ENCODE measurements around the gene TYW5.
A peak's percentile ranks its signal among the peaks of the same experiment; 100 is the strongest.

The TYW5 gene

DNA sequence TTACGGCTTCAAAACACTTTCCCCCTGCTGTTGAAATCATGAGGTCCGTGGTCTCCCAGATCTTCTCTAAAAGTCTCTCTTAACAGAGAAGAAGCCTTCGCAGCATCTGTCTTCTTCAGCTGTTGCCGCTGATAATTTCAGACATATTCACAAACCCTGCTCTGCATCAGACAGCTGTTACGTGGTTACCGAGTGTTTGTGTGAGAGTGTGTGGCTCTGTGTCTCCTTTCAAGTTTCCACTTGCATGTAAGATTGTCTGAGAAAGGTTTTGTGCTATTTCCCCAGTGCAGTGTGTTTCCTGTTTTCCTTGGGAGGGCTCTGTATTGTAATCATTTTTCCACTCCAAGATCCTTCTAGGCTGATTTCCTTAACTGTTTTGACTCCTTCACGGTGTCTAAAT lies 32.9 kb upstream of the TYW5 start:
- no peak for FAIRE-seq
- DNase-seq (ENCODE audit: insufficient read length, low spot score): no peak
- TF ChIP-seq POLR2A (IDR thresholded peaks at IDR 0.05; ENCODE audit: low read depth, low read length) (no peak), SPI1 (IDR thresholded peaks at IDR 0.05; ENCODE audit: low read depth, low read length) (no peak), TAF1 (IDR thresholded peaks at IDR 0.05; ENCODE audit: low read depth, low read length) (no peak), PAX5 (IDR thresholded peaks at IDR 0.05; ENCODE audit: insufficient read depth, low read length, severe bottlenecking) (no peak), POU2F2 (IDR thresholded peaks at IDR 0.05; ENCODE audit: low read depth, low read length) (no peak), POLR2AphosphoS5 (IDR thresholded peaks at IDR 0.05; ENCODE audit: low read depth, low read length) (no peak)

DNA sequence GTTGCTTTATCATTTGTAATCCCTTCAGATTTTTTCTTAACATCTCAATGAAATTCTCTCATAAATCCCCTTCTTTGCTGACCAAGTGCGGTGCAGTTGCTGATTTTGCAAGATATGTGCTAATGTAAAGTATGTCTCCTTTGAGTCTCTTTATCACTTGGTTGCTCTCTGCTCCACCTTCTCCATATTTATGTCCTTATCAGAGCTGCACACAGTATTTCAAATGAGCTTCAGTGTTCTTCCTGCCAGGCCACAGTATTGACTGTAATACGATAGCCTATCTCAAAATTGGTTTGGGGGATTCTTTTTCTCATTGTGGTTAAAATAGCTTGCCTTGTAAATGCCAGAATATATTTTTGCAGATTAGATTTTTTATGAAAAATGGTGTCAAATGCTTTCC lies 32.3 kb upstream of the TYW5 start:
- no peak for TF ChIP-seq POLR2A (IDR thresholded peaks at IDR 0.05; ENCODE audit: low read depth, low read length)
- no peak for TF ChIP-seq TAF1 (IDR thresholded peaks at IDR 0.05; ENCODE audit: low read depth, low read length)
- no peak for TF ChIP-seq POU2F2 (IDR thresholded peaks at IDR 0.05; ENCODE audit: low read depth, low read length)
- no peak for TF ChIP-seq SPI1 (IDR thresholded peaks at IDR 0.05; ENCODE audit: low read depth, low read length)
- TF ChIP-seq POLR2AphosphoS5 (IDR thresholded peaks at IDR 0.05; ENCODE audit: low read depth, low read length): no peak
- TF ChIP-seq PAX5 (IDR thresholded peaks at IDR 0.05; ENCODE audit: insufficient read depth, low read length, severe bottlenecking): no peak
- no peak for FAIRE-seq
- DNase-seq (ENCODE audit: insufficient read length, low spot score): no peak

DNA sequence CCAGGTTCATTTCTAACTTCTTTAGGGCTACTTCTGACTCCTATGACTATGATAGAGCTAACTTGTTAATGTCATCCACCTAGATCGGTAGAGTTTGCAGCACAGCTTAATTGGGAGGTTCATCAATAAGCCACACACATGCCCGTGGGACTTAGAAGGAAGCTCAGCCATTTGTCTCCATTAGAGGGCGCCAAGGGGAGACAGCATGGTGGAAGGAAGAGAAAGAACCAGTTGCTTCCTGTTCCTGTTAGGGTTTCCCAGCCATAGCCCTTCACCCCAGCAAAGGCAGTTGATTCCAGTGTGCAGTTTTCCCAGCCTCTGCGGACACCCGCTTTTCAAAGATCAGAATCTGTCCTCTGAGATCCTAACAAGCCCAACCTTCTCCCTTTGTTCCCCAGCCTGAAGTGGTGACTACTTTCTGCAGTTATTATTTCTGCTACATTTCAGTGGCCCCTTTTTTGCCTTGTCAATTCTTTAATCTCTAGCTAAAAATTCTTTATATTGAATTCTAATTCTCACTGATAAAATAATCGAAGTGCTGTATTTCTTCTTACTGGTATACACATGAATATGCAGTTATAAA lies 30.4 kb upstream of the TYW5 start:
- DNase-seq (ENCODE audit: insufficient read length, low spot score): peak; percentile 13
- TF ChIP-seq PAX5 (IDR thresholded peaks at IDR 0.05; ENCODE audit: insufficient read depth, low read length, severe bottlenecking) (no peak), TAF1 (IDR thresholded peaks at IDR 0.05; ENCODE audit: low read depth, low read length) (no peak), POLR2A (IDR thresholded peaks at IDR 0.05; ENCODE audit: low read depth, low read length) (no peak), SPI1 (IDR thresholded peaks at IDR 0.05; ENCODE audit: low read depth, low read length) (no peak), POU2F2 (IDR thresholded peaks at IDR 0.05; ENCODE audit: low read depth, low read length) (no peak)
- no peak for FAIRE-seq

DNA sequence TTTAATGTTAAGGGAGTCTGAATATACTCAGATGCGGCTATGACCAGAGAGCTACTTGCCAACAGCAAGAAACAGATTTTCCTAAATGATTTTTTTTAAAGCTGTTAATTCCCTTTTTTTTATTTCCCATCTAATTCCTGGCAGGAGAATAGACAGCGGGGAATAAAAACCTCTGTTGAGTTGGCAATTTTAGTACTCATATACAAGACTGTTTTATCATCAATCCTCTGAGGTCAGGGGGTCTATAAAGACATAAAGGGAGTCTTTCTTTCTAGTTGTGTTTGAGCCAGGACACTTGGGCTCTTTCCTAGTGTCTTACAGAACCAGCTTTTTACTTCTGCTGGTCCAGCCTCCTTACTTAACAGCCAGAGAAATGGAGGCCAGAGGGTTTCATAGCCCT lies 29.5 kb upstream of the TYW5 start:
- TF ChIP-seq POLR2AphosphoS5 (IDR thresholded peaks at IDR 0.05; ENCODE audit: low read depth, low read length) (no peak), POU2F2 (IDR thresholded peaks at IDR 0.05; ENCODE audit: low read depth, low read length) (no peak), SPI1 (IDR thresholded peaks at IDR 0.05; ENCODE audit: low read depth, low read length) (no peak)
- FAIRE-seq (no peak), DNase-seq (ENCODE audit: insufficient read length, low spot score) (no peak)

DNA sequence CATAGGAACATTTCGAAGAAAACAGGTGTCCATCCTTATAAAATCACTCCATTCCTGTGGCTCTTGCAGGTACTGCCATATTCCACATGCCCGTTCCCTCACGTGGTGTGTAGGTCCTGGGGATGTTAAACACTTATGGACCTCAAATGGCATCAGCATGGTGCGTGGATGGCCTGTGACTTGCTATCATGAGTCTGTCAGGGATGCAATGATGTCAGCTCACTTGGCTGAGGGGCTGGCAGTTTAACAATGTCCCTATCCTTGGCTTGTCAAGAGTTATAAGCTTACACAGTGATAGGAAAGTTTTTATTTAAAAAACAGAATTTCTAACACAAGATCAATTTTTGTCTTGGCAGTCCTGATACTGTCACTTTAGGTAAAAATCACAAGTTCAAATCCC lies 28.9 kb upstream of the TYW5 start:
- TF ChIP-seq TAF1 (IDR thresholded peaks at IDR 0.05; ENCODE audit: low read depth, low read length) (no peak), POLR2AphosphoS5 (IDR thresholded peaks at IDR 0.05; ENCODE audit: low read depth, low read length) (no peak), POLR2A (IDR thresholded peaks at IDR 0.05; ENCODE audit: low read depth, low read length) (no peak), SPI1 (IDR thresholded peaks at IDR 0.05; ENCODE audit: low read depth, low read length) (no peak), POU2F2 (IDR thresholded peaks at IDR 0.05; ENCODE audit: low read depth, low read length) (no peak), PAX5 (IDR thresholded peaks at IDR 0.05; ENCODE audit: insufficient read depth, low read length, severe bottlenecking) (no peak)
- no peak for DNase-seq (ENCODE audit: insufficient read length, low spot score)
- FAIRE-seq: no peak

DNA sequence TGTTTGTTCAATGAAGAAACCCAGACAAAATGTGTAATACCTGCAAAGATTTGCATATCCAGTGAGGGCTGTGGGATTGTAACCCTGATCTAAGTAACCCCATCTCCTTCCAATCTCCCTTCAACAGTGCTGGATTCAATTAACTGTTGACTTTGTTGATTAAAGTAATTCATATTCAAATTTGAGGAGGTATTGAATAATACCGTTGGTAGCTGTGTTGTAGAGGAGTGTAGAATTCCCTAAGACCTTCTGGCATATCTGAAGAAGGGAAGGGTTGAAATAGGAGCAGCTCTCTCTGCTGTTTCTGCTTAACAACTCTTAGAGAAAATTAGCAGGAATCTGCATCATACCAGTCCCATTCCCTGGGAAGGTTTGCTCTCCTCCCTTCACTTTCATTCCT lies 28.2 kb upstream of the TYW5 start:
- DNase-seq (ENCODE audit: insufficient read length, low spot score) (no peak), FAIRE-seq (no peak)
- TF ChIP-seq POU2F2 (IDR thresholded peaks at IDR 0.05; ENCODE audit: low read depth, low read length) (no peak), TAF1 (IDR thresholded peaks at IDR 0.05; ENCODE audit: low read depth, low read length) (no peak), POLR2AphosphoS5 (IDR thresholded peaks at IDR 0.05; ENCODE audit: low read depth, low read length) (no peak), POLR2A (IDR thresholded peaks at IDR 0.05; ENCODE audit: low read depth, low read length) (no peak), PAX5 (IDR thresholded peaks at IDR 0.05; ENCODE audit: insufficient read depth, low read length, severe bottlenecking) (no peak), SPI1 (IDR thresholded peaks at IDR 0.05; ENCODE audit: low read depth, low read length) (no peak)

DNA sequence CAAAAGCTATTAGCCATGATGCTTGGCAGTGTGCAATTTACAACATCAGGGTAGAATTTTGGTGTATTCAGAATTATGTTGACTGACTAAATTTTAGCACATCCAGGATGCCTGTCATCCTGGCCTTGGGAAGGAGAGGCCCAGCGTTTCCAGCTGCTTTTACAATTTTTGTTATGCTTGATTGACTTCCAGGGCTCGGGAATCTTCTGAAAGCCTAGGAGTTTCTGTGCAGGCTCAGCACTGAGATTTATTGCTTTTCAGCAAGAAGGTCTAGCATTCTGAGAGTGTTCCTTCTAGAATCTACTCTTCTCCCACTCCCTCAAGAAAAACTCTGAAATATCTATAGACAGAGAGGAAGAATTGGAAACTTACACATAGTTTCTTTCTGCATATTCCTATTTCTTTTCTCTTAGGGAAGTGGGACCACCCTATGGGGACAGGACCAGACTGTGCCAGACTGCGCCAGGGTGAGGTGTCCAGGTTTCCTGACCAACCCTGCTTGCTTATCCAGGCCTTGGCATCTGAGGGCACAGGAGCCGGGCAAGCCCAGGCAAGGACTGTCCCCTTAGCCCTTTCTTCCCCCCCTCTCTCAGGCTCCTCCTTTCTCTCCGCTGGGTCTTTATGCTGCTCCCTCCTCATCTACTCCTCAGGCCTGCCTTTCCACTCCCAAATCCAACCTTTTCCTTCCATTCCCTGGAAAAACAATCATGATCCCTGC lies 27.0 kb upstream of the TYW5 start:
- no peak for FAIRE-seq
- TF ChIP-seq POLR2AphosphoS5 (IDR thresholded peaks at IDR 0.05; ENCODE audit: low read depth, low read length): no peak
- TF ChIP-seq PAX5 (IDR thresholded peaks at IDR 0.05; ENCODE audit: insufficient read depth, low read length, severe bottlenecking): no peak
- no peak for TF ChIP-seq POU2F2 (IDR thresholded peaks at IDR 0.05; ENCODE audit: low read depth, low read length)
- no peak for DNase-seq (ENCODE audit: insufficient read length, low spot score)

DNA sequence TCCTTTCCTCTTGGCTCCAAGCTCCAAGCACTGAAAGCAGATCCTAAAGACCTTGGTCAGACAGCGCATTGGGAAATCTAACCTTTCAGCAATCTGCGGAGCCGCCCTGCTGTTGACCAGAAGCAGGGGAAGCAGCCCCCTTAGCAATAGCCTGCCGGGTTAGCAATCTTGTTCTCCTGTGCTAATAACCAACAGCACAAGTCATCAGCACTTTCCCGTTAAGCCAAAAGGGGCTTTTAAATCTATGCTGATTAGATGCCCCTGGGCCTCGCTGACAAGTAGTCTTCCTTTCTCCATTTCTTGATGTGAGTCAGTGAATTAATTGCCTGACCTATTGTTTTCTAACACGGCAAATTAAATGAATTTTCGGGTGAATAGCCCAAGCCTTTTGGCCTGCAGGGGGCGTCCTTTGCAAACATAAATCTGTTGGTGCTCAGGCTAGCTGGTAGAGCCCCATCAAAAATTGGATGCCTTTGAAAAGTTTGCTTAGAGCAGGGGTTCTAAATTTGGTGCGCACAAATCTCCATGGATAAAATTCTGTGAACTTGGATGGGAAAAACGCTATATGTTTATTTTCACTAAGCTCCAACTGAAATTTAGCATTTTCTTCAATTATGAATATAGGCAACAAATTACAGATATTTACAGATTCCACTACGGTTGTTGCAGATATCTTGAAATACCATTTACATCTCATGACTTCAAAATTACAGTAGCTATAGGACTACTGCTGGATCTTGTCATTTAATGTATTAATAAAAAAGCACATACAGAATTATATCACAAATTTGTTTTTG lies 24.7 kb upstream of the TYW5 start:
- TF ChIP-seq TAF1 (IDR thresholded peaks at IDR 0.05; ENCODE audit: low read depth, low read length) (no peak), POLR2A (IDR thresholded peaks at IDR 0.05; ENCODE audit: low read depth, low read length) (no peak), SPI1 (IDR thresholded peaks at IDR 0.05; ENCODE audit: low read depth, low read length) (no peak), POU2F2 (IDR thresholded peaks at IDR 0.05; ENCODE audit: low read depth, low read length) (no peak), POLR2AphosphoS5 (IDR thresholded peaks at IDR 0.05; ENCODE audit: low read depth, low read length) (no peak), PAX5 (IDR thresholded peaks at IDR 0.05; ENCODE audit: insufficient read depth, low read length, severe bottlenecking) (no peak)
- FAIRE-seq: peak; percentile 74
- DNase-seq (ENCODE audit: insufficient read length, low spot score): peak; percentile 16

DNA sequence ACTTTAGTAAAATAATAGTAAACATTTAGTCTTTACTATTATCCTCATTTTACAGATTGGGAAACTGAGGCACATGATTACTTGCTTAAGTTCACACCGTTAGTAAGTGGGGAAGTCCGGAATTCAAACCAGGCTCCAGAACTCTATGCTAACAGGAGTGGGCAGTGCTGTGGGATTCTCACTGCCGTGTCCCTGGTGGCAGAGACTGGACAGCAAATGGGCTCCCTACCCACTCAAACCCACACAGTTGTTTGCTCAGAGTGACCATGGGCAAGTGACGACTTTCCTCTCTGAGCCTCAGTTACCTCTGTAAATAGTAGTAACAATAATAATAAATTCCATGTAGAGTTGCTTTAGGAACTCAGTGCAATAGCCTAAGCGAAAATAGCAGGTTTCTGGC lies 24.1 kb upstream of the TYW5 start:
- FAIRE-seq (no peak), DNase-seq (ENCODE audit: insufficient read length, low spot score) (no peak)
- no peak for TF ChIP-seq TAF1 (IDR thresholded peaks at IDR 0.05; ENCODE audit: low read depth, low read length)
- no peak for TF ChIP-seq PAX5 (IDR thresholded peaks at IDR 0.05; ENCODE audit: insufficient read depth, low read length, severe bottlenecking)
- TF ChIP-seq POLR2A (IDR thresholded peaks at IDR 0.05; ENCODE audit: low read depth, low read length): no peak
- no peak for TF ChIP-seq SPI1 (IDR thresholded peaks at IDR 0.05; ENCODE audit: low read depth, low read length)
- TF ChIP-seq POLR2AphosphoS5 (IDR thresholded peaks at IDR 0.05; ENCODE audit: low read depth, low read length): no peak
